ENCODE measurements around the gene TEX12.

DNA sequence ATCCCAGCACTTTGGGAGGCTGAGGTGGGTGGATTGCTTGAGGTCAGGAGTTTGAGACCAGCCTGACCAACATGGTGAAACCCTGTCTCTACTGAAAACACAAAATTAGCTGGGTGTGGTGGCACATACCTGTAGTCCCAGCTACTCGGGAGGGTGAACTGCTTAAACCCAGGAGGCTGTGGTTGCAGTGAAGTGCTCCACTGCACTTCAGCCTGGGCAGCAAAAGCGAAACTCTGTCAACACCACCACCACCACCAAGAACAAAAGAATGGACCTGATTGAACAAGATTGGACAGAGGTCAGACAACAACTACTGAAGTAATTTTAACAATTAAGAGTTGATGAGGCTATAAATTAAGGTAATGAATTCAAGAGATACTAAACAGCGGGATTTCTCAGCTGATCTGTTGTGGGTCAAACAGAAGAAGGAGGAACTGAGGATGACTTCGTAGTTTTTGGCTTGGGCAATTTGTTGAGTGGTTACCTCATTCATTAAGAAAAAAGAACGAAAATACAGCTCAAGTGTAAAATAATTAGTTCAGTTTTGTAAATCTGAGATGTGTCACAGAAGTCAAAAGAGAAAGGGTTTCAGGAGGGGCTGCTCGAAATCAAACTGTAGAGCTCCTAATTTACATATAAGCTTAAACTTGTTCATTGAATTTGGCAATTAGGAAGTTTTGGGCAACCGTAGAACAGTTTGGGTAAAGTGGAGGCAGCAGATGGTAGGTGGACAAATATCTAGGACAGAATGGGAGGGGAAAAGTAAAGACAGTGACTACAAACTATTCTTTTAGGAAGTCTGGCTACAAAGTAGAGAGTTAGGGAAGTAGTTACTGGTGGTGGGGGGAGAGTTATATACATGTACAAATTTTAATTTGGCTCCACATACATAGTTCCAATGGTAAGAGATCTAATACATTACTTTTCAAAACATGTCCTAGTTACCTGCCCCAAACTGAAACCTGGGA is 7.8 kb upstream of the TEX12 start:
- TF ChIP-seq, protein P1, sequence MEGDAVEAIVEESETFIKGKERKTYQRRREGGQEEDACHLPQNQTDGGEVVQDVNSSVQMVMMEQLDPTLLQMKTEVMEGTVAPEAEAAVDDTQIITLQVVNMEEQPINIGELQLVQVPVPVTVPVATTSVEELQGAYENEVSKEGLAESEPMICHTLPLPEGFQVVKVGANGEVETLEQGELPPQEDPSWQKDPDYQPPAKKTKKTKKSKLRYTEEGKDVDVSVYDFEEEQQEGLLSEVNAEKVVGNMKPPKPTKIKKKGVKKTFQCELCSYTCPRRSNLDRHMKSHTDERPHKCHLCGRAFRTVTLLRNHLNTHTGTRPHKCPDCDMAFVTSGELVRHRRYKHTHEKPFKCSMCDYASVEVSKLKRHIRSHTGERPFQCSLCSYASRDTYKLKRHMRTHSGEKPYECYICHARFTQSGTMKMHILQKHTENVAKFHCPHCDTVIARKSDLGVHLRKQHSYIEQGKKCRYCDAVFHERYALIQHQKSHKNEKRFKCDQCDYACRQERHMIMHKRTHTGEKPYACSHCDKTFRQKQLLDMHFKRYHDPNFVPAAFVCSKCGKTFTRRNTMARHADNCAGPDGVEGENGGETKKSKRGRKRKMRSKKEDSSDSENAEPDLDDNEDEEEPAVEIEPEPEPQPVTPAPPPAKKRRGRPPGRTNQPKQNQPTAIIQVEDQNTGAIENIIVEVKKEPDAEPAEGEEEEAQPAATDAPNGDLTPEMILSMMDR (IDR thresholded peaks at IDR 0.05) = no peak
- no peak for TF ChIP-seq POLR2A (IDR thresholded peaks at IDR 0.05)

All from prostate gland (tissue), 2 donors.